IMR-90 (cell line): ENCODE measurements around the gene VPS54.

ENCODE experiments used
- CHD1 ChIP-seq: IDR thresholded peaks from 2 replicates; pipeline ENCODE4 v1.6.1; 2012; ENCODE audit warnings: low read depth, low read length, improper control_type of control experiment
- CTCF ChIP-seq: conservative IDR thresholded peaks from 2 replicates; pipeline ENCODE4 v1.5.1; 2012; ENCODE audit warnings: mild to moderate bottlenecking, low read depth, low read length, improper control_type of control experiment
- POLR2A ChIP-seq: IDR thresholded peaks from 2 replicates; pipeline ENCODE4 v1.6.1; 2012; ENCODE audit warnings: mild to moderate bottlenecking, low read depth, low read length

- TF ChIP-seq CTCF (no peak), POLR2A (no peak), CHD1 (no peak)
Measured at GRCh38 chr2:63858291-63858690, 160.9 kb downstream of the VPS54 start.
